AG08396 (cell line): Measurements from ENCODE around the gene DYRK3.
"Not testable (repeated sequence)": the region's sequence is repeated elsewhere in the genome, so short reads cannot be mapped to it uniquely, and the experiment has no call there.

Source experiments
- DNase-seq: peaks from one replicate; pipeline ENCODE4 v3.0.0; 2012; ENCODE audit warnings: low spot score, mixed read lengths

Gene DYRK3

DNA sequence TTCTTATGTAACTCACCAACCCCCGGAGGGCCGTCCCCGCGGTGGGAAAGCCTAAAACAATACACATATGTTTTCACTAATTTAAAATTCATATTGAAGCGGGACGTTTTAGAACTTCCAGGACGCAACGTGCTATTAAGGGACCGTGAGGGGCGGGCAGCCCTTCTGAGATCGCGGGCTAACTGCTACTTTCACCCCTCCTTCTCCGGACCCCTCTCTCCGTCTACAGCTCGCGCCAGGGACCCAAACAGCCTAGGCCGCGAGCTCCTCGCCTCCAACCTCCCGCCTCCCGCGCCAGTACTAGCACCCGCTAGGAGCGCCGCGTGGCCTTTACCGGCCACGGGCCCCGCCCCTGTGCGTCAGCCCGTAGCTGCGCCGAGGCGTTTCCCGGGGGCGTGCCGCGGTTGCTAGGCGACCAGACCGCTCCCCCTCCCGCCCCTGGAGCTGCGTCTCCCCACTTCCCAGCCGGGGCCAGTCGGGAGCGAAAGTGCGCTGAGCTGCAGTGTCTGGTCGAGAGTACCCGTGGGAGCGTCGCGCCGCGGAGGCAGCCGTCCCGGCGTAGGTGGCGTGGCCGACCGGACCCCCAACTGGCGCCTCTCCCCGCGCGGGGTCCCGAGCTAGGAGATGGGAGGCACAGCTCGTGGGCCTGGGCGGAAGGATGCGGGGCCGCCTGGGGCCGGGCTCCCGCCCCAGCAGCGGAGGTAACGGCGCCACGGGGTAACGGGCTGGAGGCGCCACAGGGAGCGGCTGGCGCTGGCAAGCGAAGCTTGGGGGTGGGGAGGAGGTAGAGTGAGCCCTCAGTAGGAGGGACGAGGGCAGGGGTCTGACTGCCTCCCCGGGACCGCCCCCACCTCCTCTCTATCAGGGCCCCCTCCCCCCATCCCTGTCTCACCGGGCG, at the start of gene DYRK3:
TSS of gene DYRK3 (plus strand) at position 457 of the 898 bp plus-strand sequence. CDS start at position 625, 168 bp downstream.
- DNase-seq, result peak; percentile 97

DNA sequence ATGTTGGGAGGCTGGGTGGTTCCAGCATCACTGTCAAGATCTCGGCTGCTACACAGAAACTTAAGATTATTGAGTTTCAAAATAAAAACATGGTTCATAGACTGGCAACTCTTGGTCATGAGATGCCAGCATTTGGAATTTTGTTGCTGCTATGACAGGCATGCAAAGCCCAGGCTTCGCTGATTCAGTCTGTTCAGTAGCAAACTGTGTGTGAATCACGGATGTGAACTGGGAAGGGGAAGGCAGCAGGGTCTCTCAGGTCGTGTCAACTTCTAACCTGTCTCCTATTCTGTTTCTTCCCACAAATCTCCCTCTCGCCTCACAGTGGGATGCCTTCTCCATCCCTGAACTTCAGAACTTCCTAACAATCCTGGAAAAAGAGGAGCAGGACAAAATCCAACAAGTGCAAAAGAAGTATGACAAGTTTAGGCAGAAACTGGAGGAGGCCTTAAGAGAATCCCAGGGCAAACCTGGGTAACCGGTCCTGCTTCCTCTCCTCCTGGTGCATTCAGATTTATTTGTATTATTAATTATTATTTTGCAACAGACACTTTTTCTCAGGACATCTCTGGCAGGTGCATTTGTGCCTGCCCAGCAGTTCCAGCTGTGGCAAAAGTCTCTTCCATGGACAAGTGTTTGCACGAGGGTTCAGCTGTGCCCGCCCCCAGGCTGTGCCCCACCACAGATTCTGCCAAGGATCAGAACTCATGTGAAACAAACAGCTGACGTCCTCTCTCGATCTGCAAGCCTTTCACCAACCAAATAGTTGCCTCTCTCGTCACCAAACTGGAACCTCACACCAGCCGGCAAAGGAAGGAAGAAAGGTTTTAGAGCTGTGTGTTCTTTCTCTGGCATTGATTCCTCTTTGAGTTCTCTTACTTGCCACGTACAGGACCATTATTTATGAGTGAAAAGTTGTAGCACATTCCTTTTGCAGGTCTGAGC, 48.6 kb upstream of the DYRK3 start:
- no peak for DNase-seq

DNA sequence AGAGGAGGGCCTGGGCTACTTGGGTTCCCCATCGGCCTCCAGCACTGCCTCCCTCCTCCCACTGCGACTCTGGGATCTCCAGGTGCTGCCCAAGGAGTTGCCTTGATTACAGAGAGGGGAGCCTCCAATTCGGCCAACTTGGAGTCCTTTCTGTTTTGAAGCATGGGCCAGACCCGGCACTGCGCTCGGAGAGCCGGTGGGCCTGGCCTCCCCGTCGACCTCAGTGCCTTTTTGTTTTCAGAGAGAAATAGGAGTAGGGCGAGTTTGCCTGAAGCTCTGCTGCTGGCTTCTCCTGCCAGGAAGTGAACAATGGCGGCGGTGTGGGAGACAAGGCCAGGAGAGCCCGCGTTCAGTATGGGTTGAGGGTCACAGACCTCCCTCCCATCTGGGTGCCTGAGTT, 47.4 kb upstream of the DYRK3 start:
- no peak for DNase-seq

DNA sequence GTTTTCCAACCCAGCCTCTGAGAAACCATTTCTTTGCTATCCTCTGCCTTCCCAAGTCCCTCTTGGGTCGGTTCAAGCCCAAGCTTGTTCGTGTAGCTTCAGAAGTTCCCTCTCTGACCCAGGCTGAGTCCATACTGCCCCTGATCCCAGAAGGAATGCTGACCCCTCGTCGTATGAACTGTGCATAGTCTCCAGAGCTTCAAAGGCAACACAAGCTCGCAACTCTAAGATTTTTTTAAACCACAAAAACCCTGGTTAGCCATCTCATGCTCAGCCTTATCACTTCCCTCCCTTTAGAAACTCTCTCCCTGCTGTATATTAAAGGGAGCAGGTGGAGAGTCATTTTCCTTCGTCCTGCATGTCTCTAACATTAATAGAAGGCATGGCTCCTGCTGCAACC, 46.8 kb upstream of the DYRK3 start:
- no peak for DNase-seq

DNA sequence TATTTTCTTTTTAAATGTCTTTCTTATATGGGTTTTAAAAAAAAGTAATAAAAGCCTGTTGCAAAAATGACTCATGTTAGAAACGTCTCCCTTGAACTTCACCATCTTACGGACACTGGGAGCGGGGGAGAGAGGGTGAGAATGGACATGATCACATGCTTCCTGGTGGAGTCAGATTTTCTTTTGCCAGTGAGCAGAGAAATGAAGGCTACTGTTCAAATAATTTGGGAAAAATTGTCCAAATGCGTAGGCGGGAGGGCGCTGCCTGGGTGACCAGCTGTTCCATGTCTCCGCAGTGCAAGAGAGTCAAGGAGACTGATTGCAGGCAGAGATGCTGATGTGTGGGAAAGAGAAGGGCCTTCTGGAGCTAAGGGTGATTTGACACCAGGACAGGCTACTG, 46.1 kb upstream of the DYRK3 start:
- peak; percentile 88 for DNase-seq

DNA sequence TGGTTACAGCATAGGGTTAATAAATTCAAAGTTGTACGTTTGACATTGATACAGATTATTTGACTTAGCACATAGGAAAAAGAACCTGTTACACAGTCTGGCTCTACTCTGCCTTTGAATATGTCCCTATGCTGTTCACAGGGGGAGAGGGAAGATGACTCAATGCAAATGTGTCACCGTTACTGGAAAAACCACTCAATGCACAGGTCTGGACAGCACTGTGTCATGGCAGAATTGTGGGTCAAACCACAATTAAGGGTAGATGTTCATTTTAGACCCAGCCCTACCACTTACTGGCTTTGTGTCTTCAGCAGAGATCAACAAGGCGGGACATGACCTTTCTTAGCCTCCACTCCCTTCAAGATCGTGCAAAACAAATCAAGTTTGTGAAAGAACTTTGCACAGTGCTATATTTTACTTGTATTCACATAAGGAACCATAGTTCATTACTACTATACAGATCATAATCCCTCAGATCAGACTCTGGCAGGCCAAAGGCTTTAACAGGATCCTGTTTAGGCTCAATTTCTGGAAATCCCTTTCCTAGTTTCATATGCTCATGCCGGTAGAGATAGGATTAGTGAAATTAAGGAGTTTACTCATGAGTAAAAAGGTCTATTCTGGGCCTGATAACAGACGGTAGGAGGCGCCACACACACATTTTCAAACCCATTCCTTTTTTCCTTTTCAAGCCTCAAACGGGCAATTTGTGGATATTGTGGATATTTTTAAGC, 45.1 kb upstream of the DYRK3 start:
- DNase-seq, result peak; percentile 55

DNA sequence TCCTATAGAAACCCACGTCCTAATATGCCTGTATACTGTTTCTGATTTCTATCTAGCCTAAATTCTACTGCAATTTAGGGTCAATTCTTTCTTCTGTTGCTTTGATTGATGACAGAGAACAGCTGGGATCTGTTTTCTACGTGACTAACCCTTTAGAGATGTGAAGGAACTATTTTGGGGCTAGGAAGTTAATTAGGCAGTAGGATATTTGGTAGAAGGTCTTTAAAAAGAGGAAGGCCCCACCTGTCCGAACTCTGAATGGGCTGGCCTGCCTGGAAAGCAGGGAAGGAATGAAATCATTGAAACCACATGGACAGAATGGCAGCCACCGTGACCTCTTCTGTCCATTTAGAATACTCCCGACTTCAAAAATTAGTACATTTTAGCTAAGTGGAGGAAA, 44.1 kb upstream of the DYRK3 start:
- no peak for DNase-seq

DNA sequence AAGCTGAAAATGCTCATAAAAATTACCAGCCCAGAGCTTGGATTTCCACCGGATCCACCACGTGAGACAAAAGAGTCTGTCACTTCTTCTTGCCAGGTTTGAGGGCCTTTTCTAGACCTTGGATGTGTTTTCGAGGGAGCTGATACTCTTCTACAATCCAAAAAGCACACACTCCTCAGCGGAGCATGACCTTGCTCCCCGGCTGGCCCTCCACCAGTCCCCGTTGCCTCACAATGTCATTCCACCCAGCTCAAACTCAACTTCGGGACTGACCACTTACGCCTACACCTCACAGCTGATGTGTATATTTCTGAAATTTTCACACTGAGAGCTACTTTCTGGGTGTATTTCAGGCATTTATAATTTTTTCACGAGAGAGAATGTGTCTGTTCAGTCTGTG, 43.6 kb upstream of the DYRK3 start:
- DNase-seq, result no peak

DNA sequence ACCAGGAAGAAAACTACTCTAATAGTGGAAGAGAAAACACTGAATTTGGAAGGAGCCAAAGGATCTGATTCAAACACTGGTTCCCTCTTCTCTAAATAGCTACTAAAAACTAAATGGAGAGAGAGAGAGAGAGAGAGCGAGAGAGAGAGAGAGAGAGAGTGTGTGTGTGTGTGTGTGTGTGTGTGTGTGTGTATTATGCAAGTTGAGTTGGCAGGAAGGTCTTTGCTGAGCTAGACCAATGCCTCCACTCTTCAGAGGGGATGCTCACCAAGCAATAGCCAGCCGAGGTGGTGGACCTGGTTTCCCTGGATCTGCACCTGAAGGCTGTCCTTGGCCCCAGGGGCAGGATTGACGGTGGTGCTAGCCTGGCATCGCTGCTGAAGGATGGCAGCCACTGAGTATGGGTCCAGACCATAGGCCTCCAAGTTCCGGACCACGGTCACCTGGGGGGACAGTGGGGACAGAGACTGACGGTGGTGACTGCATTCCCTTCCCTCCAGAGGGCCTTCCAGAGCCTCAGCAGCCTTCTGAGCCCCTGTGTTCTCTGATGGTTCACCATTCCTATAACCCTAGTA, 41.9 kb upstream of the DYRK3 start:
- DNase-seq, result no peak

DNA sequence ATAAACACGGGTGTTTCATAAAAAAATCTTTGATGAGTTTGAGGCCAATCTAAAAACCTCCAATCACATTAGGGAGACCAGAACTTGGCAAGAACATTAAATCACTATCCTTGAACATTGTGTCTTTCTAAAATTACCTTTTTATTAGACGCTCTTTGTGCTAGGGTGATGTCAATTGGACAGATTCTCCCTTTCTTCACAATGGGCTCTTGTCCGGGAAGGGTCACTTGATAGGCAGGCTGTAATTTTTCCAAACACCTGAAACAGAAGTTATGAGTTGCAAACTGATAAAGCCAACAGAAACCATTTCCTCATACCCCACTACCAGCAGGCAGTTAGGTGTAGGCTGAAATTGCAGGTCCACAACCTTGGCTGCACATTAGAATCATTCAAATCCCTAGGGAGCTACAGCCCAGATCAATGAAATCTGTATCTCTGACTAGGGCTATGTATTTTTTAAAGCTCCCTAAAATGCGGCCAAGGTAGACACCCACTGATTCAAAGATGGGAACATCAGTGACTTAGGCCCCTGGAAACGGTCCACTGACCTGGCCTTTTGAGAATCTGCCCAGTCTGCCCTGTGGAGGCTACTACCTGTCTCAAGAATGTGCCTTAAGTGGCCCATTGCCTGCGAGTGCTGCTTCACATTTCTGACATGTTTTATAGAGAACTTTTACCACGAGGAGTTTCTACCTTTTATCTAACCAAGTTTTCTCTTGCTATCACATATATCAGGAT, 39.6 kb upstream of the DYRK3 start:
- no peak for DNase-seq

DNA sequence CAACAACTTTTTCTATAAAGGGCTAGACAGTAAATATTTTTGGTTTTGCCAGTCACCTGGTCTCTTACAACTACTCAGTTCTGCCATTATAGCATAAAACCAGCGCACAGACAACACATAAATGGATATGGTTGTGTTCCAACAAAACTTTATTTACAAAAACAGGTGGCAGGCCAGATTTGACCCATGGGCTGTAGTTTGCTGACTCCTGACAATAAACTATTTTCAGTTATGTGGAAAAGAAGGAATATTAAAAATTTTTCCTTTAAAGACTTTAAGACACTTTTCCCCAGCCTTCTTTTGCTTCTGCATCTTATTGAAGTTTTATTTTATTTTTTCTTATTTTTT, 39.0 kb upstream of the DYRK3 start:
- no peak for DNase-seq

DNA sequence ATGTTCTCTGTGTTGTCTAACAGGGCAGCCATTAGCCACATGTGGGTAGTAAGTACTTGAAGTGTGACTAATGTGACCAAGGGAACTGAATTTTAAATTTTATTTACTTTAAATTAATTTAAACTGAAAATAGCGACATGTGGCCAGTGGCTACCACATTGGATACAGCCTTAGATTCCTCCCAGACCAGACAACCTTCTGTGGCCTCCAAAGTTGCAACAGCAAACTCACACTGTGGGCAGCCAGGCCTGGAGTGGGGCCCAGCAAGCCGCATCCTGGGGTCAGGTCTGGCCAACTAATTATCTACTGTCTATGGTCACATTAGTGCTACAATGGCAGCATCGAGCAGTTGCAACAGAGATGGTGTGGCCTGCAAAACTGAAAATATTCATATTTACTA, 34.8 kb upstream of the DYRK3 start:
- no peak for DNase-seq

DNA sequence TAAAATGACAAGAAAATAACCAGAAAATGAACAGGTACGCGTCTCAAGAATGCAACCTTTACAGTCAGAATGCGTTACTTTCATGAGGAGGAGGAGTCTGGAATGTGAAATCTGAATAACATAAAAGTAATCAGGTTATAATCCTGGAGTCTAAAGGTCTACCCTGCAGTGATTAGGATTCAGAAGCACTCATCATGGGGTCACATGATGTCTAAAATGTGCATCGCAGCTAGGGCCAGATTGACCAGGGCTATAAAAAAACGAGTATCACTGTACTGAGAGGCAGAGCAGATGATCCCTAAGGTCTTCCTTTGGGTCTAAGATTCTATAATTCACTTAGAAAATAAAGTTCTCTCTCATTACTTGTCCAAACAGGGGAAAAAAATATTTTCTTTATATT, 30.5 kb upstream of the DYRK3 start:
- no peak for DNase-seq

DNA sequence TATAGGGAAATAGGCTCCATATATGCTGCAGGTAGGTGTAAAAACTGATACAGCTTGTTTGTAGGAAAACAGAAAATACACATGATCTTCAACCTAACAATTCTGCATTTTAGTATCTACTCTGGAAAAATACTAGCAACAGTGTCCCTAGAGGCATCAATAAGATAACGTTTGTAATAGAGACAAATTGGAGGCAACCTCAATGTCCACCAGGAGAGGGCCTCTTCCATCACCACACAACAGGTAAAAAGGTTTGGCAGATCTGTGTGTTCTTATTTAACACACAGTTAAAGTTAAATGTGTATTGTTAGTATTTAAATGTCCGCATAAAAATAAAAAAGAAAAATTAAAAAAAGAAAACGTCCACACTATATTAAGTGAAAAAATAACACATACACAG, 28.5 kb upstream of the DYRK3 start:
- DNase-seq, result peak; percentile 34

DNA sequence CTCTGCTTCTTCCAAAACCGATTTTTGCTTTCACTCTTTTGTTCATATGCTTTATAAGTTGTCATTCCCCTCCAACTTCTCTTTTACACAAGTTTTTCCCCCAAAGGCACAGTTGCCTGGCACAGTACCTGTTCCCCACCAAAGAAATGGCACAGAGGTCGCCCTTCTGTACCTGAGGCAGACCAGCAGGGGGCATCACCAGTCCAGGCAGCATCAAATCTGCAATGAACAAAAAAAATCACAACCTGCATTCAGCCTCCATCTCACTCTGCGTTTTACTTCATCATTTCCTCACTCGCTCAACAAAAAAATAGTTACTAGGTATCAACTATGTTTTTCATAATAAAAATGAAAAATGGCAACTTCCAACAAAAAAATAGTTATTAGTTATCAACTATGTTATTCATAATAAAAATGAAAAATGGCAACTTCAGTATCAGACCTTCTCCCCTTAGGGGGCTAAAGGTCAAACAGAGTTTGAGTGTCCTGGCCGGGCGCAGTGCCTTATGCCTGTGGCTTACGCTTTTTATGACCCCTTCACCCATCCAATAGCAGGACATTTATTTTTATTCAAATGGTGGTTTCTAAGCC, 27.1 kb upstream of the DYRK3 start:
- DNase-seq, result peak; percentile 49

DNA sequence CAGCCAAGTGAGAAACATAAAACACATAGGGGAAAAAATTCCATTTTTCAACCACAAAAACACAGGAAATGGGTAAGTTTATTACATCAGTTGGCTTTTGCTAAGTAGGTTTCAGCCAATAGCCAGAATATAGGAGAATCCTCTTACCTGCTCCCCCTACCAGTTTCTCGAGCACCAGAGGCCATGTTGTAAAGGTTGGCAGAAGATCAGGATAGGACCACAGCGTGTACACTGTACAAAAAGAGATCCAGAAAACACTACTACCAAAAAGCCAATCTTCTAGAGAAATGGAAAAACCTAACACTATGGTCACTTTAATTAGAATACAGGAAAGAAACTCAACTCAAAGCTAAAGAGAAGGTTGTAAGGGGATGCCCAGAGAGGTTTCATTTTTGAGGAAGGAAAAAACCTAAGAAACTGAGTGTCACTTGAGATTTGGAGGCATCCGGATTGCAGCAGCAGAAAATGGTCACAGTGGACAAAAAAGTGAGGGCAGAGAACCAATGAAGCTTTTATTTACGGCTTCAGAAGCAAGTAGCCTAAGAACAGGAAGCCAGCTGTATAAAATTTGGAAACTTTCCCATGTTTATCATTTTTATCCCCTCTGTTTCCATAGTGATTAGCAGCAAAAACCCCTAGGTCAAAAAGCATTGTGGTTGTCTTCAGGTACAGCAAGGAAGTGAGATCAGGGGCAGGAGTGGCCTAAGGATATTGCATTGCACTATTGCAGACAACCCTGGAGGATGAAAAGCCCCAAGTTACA, 25.9 kb upstream of the DYRK3 start:
- no peak for DNase-seq

DNA sequence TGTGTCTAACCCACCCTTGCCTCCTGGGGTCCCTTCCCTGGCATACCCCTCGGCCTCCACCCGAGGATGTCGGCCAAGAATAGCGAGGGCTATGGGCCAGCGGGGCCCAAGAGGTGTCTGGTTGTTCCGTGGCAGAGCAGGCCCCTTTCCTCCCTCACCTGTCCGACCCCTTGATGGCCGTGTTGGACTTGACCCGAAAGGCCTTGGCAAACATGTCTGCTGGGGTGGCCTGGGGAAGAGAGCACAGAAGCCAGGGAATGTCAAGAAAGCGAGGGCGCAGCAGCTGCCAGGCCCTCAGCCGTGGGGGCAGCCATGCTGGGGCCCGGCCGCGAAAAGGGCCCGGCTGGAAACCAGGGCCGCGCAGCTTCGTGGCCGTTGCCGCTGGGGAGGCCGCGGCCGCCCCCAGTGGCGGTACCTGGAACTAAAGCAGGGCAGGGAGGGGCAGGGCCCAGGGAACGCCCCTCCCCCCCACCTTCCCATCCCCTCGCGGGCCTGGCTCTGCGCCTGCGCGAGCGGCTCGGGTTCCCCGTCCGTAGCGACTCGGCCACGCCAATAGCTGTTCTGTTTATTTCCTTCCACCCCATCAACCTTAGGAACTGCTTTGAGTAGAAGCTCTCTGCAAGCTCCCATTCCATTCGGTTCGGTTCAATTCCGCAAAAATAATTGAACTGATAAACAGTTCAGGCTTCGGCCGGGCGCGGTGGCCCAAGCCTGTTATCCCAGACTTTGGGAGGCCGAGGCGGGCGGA, 23.0 kb upstream of the DYRK3 start, which contains the start of gene EIF2D:
TSS of gene EIF2D (minus strand) at position 337 of the 748 bp plus-strand sequence. CDS start at position 214, 123 bp downstream.
- peak; percentile 100 for DNase-seq

DNA sequence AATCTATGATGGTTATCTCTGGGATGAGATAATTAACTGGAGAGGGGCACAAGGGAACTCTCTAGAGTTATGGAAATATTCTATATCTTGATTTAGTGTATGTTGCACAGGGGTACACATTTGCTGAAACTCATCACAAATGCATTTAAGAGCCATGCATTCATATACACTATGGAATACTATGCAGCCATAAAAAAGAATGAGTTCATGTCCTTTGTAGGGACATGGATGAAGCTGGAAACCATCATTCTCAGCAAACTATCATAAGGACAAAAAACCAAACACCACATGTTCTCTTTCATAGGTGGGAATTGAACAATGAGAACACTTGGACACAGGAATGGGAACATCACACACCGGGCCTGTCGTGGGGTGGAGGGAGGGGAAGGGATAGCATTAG, 8.9 kb upstream of the DYRK3 start:
- not testable (repeated sequence) for DNase-seq

DNA sequence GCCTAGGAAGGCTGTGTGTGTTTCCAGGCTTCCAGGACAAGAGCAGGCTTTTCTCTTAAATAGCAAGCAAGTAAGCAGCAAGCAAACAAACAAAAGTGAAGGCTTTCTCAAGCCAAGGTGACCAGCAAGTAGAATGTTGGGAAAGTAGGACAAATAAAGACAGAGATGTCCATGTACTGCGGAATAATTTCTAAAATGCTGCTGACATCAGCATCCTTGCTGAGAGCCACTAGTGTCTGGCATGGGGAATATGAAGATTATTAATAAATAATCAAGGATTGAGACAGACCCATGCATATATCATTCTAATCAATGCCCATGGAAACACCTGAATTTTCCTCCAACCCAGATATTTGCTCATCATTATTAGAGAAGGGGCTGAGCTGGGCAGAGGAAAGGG, 6.4 kb upstream of the DYRK3 start:
- DNase-seq, result no peak
